D721Med (cell line): ENCODE measurements around the gene TSC22D4.

ENCODE experiments used
- DNase-seq: peaks from one replicate; pipeline ENCODE4 v3.0.0; 2011; ENCODE audit warnings: low spot score; ENCODE audit not compliant: insufficient read length
- FAIRE-seq: peaks from 2 replicates; lab custom pipeline; 2011; peaks lifted over from hg19 to GRCh38; lab: Jason Lieb, UNC
- CTCF ChIP-seq: IDR thresholded peaks from 2 replicates; pipeline ENCODE4 v1.5.1; 2012; ENCODE audit warnings: mild to moderate bottlenecking, control low read depth; ENCODE audit not compliant: insufficient read depth; ENCODE audit errors: missing control alignments

The TSC22D4 gene

GRCh38 chr7:100432621-100433275 lies 46.3 kb downstream of the TSC22D4 start:
- DNase-seq (no peak), FAIRE-seq (no peak)
- no peak for TF ChIP-seq CTCF

- FAIRE-seq (no peak), DNase-seq (no peak)
- TF ChIP-seq CTCF: no peak
Measured at GRCh38 chr7:100432053-100432452, 47.0 kb downstream of the TSC22D4 start.

GRCh38 chr7:100431286-100431735 lies 47.7 kb downstream of the TSC22D4 start:
- no peak for FAIRE-seq
- no peak for TF ChIP-seq CTCF
- no peak for DNase-seq

GRCh38 chr7:100430493-100431285 lies 48.3 kb downstream of the TSC22D4 start:
- FAIRE-seq: no peak
- no peak for TF ChIP-seq CTCF
- no peak for DNase-seq

- DNase-seq: peak; percentile 95
- FAIRE-seq: no peak
- TF ChIP-seq CTCF: no peak
Measured at GRCh38 chr7:100429637-100430492, 49.1 kb downstream of the TSC22D4 start, which contains the start of gene MEPCE. Gene MEPCE (plus strand): TSS chr7:100429831. CDS start chr7:100430019, 188 bp downstream.

- no peak for TF ChIP-seq CTCF
- peak; percentile 74 for DNase-seq
- FAIRE-seq: no peak
Measured at GRCh38 chr7:100428967-100429636, 49.9 kb downstream of the TSC22D4 start.
